GM19395 (cell line): ENCODE results near the gene CAMK2D.

Experiments
- ATAC-seq: cut with Tn5 transposase; IDR thresholded peaks from one replicate; pipeline ENCODE4 v1.9.1; 2021; ENCODE audit warnings: mild to moderate bottlenecking, moderate library complexity; ENCODE audit not compliant: unreplicated experiment

CAMK2D gene

GRCh38 chr4:113537628-113538027 is 223.9 kb downstream of the CAMK2D start:
- ATAC-seq: no peak

DNA sequence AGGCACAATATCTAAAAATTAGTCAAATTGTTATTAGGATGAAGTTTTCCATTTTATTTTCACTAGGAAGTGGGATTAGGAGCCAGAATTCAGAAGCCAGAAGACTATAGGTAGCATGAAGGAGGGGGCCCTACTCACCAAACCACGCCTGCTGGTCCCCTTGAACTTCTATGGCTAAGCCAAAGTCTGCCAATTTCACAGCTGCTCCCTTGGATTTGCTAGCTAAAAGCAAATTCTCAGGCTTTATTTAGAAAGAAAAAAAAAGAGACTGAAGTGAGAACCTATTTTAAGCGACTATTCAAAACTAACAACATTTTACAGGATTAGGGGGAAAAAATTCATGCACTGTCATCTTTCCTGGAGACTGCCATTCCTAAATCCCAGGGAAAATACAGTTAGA is 224.3 kb downstream of the CAMK2D start:
- ATAC-seq: no peak

GRCh38 chr4:113534711-113535110 is 226.8 kb downstream of the CAMK2D start:
- ATAC-seq: no peak

GRCh38 chr4:113531572-113531971 is 230.0 kb downstream of the CAMK2D start:
- no peak for ATAC-seq

DNA sequence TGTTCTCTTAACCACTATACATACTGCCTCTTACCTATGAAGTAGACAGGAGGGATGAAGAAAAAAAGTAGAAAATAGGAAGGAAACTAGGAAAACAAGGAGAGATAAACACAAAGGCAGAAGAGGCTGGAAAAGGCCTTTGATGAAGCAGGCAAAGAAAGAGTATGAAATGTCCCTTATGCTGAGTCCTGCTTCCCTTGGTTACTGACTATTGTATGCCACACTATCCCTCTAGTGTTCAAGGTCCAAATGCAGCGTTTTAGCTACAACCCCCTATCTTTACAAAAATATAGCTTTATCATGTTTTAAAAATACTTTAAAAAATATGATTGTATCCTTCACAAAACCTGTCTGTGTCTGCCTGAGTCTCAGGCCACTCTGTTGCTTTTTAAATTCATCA is 233.1 kb downstream of the CAMK2D start:
- ATAC-seq: no peak

DNA sequence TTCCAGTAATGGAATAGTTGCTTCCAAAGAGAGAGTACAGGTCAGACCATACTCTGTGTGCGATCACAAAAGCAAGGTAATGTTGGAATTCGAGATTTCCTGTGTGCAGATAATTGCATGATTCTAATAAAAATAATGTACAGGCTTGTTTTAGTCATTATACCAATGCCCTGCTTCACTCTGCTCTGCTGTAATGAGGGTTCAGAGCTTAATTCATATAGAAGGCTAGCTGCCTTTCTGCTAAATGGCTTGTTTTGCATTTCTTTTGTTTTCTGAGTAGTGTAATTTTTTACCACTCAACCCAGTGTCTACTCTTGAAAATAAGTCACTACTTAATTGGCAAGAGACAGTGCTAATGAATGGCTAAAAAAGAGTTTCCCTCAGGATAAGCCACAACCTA is 236.0 kb downstream of the CAMK2D start:
- ATAC-seq: no peak

DNA sequence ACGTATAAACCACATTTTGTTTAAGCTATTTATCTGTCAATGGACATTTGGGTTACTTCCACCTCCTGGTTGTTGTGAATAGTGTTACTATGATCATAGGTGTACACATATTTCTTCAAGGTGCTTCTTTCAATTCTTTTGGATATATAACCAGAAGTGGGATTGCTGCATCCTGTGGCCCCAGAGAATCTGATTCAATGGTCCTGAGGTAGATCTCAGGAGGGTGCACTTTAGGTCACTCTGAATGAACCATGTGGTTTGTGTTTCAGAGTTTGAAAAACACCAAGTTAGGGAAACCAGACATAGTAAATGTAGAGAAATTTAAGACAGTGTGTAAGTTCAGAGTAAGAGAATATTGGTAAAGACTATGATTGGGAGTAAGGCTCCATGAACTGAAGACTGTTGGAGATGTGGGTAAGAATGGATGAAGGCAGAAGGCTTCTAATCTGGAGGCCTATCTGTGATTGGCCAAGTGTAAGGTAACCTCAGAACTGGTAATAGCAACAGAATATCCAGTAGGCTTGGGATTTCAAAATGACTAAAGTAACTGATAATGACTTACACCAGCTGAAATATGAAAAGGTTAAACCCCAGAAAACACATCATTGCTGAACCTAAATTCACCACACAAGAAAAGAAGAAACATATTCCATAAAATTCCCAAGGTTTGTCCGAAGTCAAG is 236.9 kb downstream of the CAMK2D start:
- ATAC-seq: peak; percentile 46

GRCh38 chr4:113524096-113524495 is 237.4 kb downstream of the CAMK2D start:
- peak; percentile 98 for ATAC-seq

GRCh38 chr4:113522433-113522832 is 239.1 kb downstream of the CAMK2D start:
- ATAC-seq: no peak

GRCh38 chr4:113513382-113513781 is 248.2 kb downstream of the CAMK2D start:
- ATAC-seq: no peak

- ATAC-seq: no peak
Measured at GRCh38 chr4:113512880-113513279, 248.7 kb downstream of the CAMK2D start.

DNA sequence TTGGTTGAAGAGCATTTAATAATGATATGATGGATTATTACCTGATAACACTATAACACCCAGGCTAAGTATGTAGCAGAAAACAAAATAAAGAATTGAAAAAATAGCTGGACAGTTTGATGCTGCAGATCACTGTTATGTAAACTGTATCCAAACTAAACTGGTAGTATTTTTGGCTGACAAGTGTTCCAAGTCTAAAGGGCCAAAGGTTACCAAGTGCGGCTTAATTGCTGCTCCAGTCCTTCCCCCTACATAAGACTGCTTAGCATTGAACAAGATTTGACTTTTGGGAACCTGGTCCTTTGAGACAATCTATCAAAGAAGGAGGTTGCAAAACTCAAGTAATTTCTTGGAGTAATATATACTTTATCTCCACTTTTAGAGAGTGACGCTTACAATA is 249.6 kb downstream of the CAMK2D start:
- ATAC-seq: no peak

DNA sequence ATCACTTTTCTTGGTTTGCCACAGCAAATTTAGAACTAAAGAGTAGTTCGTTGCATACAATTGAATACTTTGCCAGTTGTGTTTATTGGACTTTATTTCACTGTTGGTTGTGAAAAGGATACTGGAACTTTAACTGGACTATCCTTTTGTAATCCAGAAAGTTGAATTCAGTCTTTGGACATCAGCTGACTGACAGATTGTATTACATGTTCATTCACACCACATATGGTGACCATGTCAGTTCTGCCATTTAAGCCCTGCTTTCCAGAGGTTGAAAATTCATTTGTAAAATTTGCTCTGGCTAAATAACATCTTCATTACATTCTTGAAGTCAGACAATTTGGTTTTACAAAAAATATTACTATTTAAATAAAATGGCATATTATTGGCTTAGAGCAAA is 251.7 kb downstream of the CAMK2D start:
- ATAC-seq: no peak

DNA sequence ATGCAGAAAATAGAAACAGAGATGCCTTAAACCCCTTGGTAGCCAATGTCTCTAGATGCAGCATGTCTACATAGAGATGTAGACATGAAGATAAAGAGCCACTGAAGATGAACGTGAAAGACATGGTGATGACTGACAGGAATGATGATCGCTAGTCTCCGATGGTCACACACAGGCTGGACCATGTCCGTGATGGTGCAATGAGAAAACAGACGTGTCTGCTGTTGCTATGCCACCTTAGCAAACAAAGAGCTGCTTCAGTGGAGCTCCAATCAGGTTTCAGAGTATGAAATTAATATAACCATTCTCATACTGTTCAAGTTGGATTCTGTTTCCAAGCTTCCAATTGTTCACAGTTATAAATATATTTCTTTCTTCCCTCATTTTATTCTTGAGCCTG is 256.5 kb downstream of the CAMK2D start:
- no peak for ATAC-seq

- ATAC-seq: no peak
Measured at GRCh38 chr4:113504422-113504821, 257.1 kb downstream of the CAMK2D start.

GRCh38 chr4:113503691-113504090 is 257.8 kb downstream of the CAMK2D start:
- ATAC-seq: no peak

DNA sequence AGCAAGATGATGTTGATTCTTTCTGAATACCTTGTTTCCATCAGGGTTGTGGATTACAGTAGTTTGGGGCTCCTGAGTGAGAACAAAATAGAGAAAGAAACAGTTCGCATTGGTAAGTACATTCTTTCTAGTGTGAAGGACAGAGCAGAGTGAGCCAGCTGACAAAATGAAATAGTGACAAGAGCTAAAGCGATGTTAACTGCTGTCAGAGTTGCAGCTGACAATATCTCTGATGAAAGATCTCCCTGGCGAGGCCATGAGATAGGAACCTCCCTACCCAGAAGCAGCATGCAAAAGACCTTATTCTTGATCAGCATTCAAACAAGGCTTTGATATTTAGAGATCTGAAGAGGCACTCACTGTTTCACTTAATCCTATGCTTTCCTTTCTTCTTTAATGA is 258.6 kb downstream of the CAMK2D start:
- no peak for ATAC-seq

DNA sequence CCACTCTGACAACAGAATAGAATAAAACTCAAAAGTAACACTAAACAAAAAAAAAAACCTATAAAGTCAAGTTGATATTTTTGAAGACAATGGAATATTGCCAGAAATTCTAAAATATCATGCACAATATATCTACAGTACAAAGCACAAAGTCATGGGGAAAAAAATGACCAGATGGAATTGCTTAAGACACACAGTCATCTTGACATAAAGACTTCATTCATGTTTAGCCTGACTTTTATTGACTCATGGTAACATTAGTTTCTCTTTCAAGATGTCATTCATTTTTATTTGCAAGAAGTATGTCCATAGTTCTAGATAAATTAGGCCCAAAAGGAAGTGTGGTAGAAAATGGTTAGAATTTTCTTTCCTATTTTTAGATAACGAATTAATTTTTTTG is 259.1 kb downstream of the CAMK2D start:
- ATAC-seq: no peak

DNA sequence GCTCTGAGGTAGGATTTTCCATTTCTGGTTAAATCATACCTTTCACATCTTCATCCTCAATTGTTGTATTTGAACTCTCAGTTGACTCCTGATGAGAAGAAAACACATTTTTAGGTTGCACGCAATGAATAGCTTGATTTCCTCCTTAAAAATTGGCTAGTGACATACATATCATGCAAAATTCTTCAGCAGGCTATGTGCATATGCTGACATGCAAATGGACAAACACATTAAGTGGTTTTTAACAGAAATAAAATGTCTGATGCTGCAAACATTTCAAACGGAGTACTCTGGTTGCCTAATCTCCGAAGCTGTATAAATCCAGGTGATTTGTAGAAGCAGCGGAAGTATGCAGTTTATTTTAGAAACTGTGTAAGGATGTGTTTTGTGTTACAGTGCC is 261.1 kb downstream of the CAMK2D start:
- no peak for ATAC-seq

- ATAC-seq: no peak
Measured at GRCh38 chr4:113499696-113500095, 261.8 kb downstream of the CAMK2D start.

GRCh38 chr4:113499166-113499565 is 262.4 kb downstream of the CAMK2D start:
- no peak for ATAC-seq

DNA sequence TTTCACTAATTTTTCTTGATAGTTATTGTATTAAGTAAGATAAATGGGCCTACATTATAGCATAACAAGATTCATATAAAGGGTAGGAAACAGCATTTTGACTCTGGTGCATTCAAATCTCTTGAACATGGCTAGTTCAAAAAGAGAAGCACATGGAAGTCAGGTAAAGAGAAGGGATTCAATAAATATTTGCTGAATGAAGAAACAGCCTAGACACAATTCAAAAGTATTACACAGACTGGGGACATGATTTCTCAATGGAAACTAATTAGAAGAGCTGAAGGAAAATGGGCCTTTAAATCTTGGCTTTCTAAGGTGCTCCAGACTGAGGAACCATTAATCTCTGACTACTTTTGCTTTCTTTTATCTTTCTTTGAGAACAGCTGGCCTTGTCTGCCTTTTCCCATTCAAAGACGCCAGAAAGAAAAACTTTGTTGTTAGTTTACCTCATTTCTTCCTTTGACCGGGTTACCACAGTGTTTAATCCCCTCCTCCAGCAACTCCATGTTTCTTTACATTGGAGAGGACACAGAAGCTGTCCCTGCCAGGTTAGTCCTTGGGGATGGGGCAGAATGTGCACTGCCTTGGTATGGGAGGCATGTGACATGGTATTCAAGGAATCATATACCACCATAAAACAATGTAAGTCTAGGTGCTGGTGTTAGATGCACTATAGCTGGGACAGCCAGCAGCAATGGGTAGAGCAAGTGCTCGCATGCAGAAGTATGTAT is 264.2 kb downstream of the CAMK2D start:
- no peak for ATAC-seq

DNA sequence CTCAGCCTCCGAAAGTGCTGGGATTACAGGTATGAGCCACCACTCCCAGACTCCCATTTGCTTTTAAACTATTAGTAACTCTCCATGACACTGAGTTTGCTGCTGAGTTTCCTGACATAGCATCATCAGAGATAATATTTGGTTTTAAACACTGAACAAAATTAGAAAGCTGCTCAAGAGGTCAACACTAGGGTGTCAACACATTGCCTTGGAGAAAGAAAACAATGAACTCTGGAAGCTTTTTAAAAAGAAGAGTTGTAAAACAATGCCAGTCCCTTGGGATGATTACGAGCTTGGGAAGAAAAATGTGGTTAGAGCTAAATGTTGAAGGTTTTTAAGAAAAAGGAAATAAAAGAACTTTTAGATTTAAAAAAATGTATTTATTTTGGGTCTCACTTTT is 264.8 kb downstream of the CAMK2D start:
- ATAC-seq: no peak
